Lower lobe of right lung (tissue), 2 donors: ENCODE data around the gene PDE4B. TPM values are rescaled to one million over a fixed set of nuclear protein-coding genes. Genes with fewer than 3 reads are reported as not detected.

ENCODE experiments used
- ATAC-seq, 2 donors: fragments of 200-7000 bp; cut with Tn5 transposase; one replicate each; pipeline ENCODE4 v1.9.1; 2020 to 2022; ENCODE audit warnings: mild to moderate bottlenecking in 2 of 2, moderate library complexity in 2 of 2
- DNase-seq: peaks from one replicate; pipeline ENCODE4 v3.0.0-alpha.2; 2020
- H3K27ac ChIP-seq: fragments of 200-600 bp; one replicate; pipeline ENCODE4 v1.8.0; 2022
- H3K27me3 ChIP-seq: fragments of 200-600 bp; one replicate; pipeline ENCODE4 v1.8.0; 2022; ENCODE audit warnings: low read depth
- H3K36me3 ChIP-seq: fragments of 200-600 bp; one replicate; pipeline ENCODE4 v1.8.0; 2022; ENCODE audit warnings: mild to moderate bottlenecking
- H3K4me1 ChIP-seq: fragments of 200-600 bp; one replicate; pipeline ENCODE4 v1.8.0; 2022
- H3K4me3 ChIP-seq: fragments of 200-600 bp; one replicate; pipeline ENCODE4 v1.8.0; 2022; ENCODE audit warnings: mild to moderate bottlenecking
- H3K9me3 ChIP-seq: fragments of 200-600 bp; one replicate; pipeline ENCODE4 v1.8.0; 2022
- intact Hi-C: fragments of 100-400 bp; cut with DNase I; formaldehyde crosslinking; loops from one replicate; pipeline ENCODE4 v1.11.0; 2022
- total RNA-seq: library from RNA; stranded (reverse); fragmentation: NEBNext Ultra II Directional; extraction: Animal tissue kit (Norgen Biotek cat#: 25700); gene quantifications from one replicate; pipeline ENCODE4 v1.2.1, GENCODE V29; 2021
- TF ChIP-seq, protein P1 (sequence below): fragments of 200-600 bp; IDR thresholded peaks from one replicate; pipeline ENCODE4 v1.8.0; 2022; ENCODE audit warnings: antibody characterized with exemption, mild to moderate bottlenecking
- donor health status: DM: no; HTN: yes; CAD: no; lungs with severe emphysema.

The PDE4B gene
- total RNA-seq, 1 donor from 2014 or later: 26.9 TPM

DNA sequence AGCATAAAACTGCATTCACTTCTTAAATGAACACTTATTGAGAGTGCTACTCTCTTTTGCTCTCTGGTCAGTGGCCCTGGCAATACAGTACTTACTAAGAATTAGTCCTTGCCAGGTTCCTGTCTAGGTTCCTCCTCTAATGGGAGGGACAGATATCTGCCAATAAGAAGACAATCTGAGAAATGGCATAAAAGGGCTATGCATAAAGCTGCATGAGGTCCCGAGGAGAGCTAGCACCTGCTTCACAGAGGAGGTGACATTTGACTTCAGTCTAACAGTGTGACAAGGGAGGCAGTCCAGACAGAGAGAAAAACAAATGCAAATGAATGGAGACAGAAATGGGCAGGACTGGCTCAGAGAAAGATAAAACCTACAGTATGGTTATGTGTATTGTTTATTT lies 384.1 kb downstream of the PDE4B start:
- DNase-seq: no peak
- TF ChIP-seq, protein P1, sequence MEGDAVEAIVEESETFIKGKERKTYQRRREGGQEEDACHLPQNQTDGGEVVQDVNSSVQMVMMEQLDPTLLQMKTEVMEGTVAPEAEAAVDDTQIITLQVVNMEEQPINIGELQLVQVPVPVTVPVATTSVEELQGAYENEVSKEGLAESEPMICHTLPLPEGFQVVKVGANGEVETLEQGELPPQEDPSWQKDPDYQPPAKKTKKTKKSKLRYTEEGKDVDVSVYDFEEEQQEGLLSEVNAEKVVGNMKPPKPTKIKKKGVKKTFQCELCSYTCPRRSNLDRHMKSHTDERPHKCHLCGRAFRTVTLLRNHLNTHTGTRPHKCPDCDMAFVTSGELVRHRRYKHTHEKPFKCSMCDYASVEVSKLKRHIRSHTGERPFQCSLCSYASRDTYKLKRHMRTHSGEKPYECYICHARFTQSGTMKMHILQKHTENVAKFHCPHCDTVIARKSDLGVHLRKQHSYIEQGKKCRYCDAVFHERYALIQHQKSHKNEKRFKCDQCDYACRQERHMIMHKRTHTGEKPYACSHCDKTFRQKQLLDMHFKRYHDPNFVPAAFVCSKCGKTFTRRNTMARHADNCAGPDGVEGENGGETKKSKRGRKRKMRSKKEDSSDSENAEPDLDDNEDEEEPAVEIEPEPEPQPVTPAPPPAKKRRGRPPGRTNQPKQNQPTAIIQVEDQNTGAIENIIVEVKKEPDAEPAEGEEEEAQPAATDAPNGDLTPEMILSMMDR: no peak
- intact Hi-C loops: no loop called here

DNA sequence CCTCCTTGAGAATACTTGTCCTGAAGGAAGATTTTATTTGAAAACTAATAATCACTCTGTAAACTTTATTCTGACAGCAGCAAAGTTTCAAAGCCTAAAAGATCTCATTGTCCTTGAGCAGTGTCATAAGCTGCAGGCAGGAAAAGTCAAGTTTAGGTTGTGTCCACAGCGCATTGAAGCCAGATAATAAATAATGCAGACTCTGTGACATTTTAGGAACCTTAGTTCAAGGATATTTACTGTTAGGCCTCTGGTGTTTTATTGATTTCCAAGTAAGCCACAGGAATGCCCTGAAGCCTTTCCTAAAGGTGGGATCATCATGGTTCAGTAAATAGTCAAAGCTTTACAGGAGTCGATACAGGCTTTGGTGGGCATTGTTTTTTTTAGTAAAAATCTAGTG lies 384.8 kb downstream of the PDE4B start:
- Histone ChIP-seq H3K4me1 (no peaks in the 10 kb centered on the region), H3K27me3 (no peaks in the 10 kb centered on the region), H3K36me3 (no peaks in the 10 kb centered on the region), H3K27ac (no peak overlapping the region), H3K4me3 (no peak overlapping the region), H3K9me3 (no peaks in the 10 kb centered on the region)
- TF ChIP-seq, protein P1: no peak
- no peak for DNase-seq
- intact Hi-C loops: no loop called here
- ATAC-seq: no peak

More for the DNA sequence above, 384.1 kb downstream of the PDE4B start:
- Histone ChIP-seq H3K27ac (no peak overlapping the region), H3K4me1 (no peaks in the 10 kb centered on the region), H3K36me3 (no peaks in the 10 kb centered on the region), H3K4me3 (no peak overlapping the region), H3K27me3 (no peaks in the 10 kb centered on the region), H3K9me3 (no peaks in the 10 kb centered on the region)
- no peak for ATAC-seq

DNA sequence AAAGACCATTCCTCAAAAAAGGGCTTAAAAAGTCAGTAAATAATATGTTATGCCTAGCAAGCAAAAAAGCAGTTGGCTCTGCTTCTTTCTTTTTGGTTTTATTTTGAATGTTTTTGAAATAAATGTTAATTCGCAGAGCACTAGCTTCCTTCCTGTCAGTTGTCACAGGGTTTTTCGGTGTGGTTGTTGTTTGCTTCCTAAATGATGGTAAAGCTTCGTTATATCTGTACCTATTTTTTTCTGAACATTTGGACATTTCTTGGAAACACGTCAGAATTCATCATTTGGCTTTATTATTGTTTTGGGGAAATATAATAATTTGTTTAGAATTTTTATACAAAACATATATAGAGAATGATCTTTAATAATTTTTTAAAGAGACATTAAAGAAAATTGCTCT lies 389.3 kb downstream of the PDE4B start:
- TF ChIP-seq, protein P1: no peak
- intact Hi-C loops: no loop called here

DNA sequence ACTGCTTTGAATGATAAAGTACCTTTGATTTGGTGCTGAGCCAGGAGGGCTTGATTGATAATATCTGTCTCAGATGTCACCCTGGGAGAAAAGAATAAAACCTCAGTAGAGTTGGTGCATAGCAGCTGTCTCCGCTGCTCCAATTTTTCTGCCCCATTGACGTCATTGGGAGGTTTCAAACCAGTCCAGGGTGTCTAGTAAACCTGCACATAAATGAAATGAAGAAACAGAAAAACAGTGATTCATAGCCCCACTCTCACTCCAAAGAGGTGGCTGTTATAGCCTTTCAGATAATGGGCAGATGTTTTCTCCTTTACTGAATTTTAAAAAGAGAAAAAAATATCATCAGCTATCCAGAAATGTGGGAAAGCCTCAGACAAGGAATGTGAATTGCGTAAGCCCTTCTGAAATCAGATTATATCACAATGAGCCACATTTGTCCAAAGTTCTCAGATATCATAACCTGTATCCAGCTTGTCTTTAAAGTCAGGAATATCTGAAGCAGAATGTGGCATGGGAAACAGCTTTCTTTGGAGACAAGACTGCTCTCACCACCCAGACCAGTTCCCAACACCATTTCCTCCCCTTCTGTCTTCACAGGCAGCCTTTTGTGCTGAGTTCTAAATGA lies 390.0 kb downstream of the PDE4B start:
- DNase-seq: no peak
- intact Hi-C loops: no loop called here
- Histone ChIP-seq H3K36me3 (no peaks in the 10 kb centered on the region), H3K27me3 (no peaks in the 10 kb centered on the region), H3K4me1 (no peaks in the 10 kb centered on the region), H3K27ac (no peak overlapping the region), H3K9me3 (no peaks in the 10 kb centered on the region), H3K4me3 (no peak overlapping the region)
- no peak for ATAC-seq
- TF ChIP-seq, protein P1: no peak

More for the DNA sequence above, 389.3 kb downstream of the PDE4B start:
- H3K4me1 ChIP-seq: no peaks in the 10 kb centered on the region
- DNase-seq: no peak
- no peaks in the 10 kb centered on the region for H3K36me3 ChIP-seq
- ATAC-seq: no peak
- no peaks in the 10 kb centered on the region for H3K27me3 ChIP-seq
- no peaks in the 10 kb centered on the region for H3K9me3 ChIP-seq
- no peak overlapping the region for H3K4me3 ChIP-seq
- H3K27ac ChIP-seq: no peak overlapping the region

DNA sequence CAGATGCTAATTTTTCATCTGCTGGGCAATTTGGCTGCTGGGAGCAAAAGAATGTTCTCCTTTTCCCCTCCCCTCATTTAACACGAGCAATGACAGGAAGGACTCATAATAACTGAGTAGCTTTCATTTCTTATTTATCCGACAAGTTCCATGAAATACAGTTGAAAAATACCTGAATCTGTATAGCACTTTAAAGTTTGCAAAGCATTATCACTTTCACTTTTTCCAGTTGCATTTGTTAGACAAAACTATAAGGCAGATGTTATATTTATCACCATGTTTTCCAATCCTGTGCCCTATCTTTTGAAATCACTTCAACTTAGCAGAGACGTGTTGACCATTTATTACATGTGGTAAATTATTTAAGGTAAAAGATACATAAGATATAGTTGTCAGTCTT lies 390.7 kb downstream of the PDE4B start:
- Histone ChIP-seq H3K4me3 (no peak overlapping the region), H3K9me3 (no peaks in the 10 kb centered on the region), H3K27me3 (no peaks in the 10 kb centered on the region), H3K4me1 (no peaks in the 10 kb centered on the region), H3K27ac (no peak overlapping the region), H3K36me3 (no peaks in the 10 kb centered on the region)
- TF ChIP-seq, protein P1: no peak
- intact Hi-C loops: no loop called here
- DNase-seq (no peak), ATAC-seq (no peak)
